CD4-positive, alpha-beta T cell treated with Interleukin-2 at 100 ng/mL for 4 hours (primary cell): Measurements from ENCODE around the gene COL8A1.
"Not testable (repeated sequence)": the region's sequence is repeated elsewhere in the genome, so short reads cannot be mapped to it uniquely, and the experiment has no call there.

ENCODE experiments used
- DNase-seq: peaks from one replicate; pipeline ENCODE4 v3.0.0-alpha.2; 2020; ENCODE audit warnings: low spot score

COL8A1 gene

DNA sequence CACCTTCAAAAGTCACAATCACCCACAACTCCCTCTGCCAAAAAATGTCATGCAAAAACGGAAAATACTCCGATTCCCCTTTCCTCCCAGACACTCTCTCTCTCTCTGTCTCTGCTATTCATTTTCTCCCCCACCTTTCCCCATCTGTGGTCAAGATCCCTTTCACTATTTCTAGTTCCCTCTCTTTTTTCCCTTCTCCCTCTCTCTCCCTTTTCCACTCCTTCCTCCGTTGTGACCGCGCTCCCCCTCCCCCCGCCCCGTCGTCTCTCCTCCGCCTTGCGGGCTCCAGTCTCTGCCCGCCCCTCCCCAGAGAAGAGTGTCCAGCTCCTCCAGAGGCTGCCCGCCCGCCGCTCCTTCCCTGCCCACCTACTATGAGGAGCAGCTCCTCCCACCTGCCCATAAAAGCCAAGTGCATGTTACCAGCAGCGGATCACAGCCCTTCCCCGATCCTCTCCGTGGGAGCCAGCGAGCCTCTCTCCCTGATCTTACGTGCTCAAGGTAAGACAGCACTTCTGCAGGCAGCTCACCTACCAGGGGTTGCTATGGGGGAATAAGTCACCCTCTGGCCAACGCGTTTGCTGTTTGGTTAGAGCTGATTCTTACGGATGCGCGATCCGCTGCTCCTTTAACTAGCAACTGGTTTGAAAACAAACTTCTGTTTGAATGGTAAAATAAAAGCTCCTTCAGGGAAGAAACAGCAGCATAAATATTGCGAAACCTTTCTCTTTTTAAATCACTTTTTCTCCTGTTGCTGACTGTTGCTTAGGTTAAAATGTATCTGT, at the start of gene COL8A1:
Gene COL8A1, plus strand, starts transcription at position 428 of the 782 bp plus-strand sequence. CDS start 152,089 bp downstream, outside the sequence.
- DNase-seq, result no peak

DNA sequence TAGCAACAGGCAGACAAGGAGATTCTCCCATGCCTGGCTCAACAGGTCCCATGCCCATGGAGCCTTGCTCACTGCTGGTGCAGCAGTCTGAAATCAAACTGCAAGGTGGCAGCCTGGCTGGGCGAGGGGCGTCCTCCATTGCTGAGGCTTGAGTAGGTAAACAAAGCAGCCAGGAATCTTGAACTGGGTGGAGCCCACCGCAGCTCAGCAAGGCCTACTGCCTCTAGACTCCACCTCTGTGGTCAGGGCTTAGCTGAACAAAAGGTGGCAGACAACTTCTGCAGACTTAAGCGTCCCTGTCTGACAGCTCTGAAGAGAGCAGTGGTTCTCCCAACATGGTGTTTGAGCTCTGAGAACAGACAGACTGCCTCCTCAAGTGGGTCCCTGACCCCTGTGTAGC, 49.2 kb upstream of the COL8A1 start:
- not testable (repeated sequence) for DNase-seq

DNA sequence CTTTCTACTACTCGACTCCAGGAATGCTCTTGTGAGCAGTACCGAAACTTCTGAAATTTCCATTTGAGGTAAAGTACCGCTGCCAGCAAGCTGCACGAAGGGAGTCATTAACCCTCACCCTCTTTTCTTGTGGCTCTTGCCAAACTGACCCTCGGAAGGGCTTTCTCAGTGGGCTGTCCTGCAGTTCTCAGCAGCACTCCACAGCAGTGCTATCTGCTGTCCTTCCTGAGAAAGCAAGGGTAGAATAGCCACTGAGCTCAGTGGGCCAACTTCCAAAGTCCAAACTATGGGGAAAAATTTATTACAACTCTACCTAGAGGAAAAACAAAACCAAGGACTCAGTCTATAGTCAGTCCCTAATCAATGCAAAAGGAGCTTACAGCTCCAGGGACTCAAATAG, 38.5 kb upstream of the COL8A1 start:
- DNase-seq, result no peak

DNA sequence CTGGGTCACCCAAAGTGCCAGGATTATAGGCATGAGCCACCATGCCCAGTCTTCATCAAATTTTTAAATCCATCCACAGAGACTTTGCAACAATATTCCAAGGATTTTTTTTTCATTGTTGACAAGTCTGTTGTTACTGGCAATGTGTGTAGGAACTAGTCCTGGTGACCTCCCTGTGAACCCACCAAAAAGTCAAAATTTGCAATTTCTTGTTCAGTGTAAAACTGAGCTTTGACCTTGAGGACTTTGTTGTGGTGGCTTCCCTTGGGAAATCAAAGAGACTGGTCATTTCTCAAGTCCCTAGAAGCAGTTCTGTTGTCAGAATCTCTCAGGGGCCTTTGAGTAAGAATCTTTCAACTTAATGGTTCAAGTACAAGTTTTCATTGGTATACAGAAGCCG, 36.9 kb upstream of the COL8A1 start:
- DNase-seq, result no peak

DNA sequence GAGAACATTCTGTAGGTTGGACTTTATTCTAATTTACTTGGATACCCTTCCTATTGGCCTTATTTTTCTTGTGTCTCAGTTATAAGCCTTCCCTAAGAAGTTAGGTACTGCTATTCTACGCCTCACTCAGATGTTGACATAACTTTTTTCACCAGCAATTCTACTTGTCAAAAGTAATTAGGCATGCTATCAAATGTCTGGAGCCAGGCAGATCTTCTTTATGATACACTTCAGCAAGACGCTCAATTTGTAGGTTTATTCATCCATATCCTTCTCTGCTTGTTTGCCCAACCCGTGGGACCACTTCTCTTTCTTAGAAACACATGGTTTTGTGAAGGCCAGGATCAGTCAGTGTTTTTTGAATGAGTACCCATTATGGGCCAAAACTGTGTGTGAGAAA, 36.2 kb upstream of the COL8A1 start:
- no peak for DNase-seq

DNA sequence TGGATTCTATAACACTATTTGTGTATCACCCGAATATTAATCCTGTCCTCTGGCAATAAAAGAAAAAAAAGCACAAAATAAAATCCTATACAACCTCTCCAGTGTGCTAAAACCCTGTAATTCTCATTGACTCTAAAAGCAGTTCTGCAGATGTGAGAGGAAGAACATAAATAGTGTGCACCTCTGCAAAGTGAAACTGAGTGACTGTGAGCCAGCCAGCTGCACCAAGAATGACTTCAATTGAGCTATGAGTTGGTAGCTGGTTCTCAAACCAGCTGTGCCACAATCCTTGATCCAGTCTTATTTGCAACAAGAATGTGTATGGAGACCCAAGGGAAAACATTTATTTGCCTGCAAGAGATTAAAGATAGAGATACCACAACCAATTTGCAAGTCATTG, 31.2 kb upstream of the COL8A1 start:
- DNase-seq, result no peak

DNA sequence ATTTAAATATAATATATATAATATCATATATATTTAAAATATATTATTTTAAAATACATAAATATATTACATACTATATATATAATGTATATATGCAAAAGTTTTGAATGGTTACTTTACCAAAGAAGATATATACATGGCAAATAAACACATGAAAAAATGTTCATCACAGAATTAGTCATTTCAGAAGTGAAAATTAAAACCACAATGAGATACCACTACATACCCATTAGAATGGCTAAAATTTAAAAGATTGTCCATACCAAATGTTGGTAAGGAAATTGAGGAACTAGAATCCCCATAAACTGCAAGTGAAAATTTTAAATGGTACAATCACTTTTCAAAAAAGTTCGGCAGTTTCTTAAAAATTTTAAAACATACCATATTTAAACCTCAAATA, 23.6 kb upstream of the COL8A1 start:
- no peak for DNase-seq

DNA sequence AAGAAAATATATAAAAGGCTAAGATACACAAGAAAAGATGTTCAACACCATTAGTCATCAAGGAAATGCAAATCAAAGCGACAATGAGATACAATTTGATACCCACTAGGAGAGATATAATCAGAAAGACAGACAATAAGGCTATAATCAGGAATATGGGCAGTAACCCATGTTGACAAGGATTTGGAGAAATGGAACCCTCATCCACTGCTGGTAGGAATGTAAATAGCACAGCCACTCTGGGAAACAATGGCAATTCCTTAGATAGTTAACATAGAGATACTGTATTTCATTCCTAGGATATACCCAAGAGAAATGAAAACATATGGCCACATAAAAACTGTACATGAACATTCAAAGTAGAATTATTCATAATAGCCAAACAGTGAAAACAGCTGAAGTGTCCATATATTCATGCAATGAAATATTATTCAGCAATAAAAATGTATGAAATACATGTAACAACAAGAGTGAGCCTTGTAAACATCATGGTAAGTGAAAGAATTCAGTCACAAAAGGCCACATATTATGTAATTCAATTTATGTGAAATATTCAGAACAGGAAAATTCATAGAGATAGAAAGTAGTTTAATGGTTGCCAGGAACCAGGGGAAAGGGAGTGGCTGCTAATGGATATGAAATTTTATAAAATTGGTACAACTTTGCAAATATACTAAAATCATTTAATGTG, 18.2 kb upstream of the COL8A1 start:
- no peak for DNase-seq

DNA sequence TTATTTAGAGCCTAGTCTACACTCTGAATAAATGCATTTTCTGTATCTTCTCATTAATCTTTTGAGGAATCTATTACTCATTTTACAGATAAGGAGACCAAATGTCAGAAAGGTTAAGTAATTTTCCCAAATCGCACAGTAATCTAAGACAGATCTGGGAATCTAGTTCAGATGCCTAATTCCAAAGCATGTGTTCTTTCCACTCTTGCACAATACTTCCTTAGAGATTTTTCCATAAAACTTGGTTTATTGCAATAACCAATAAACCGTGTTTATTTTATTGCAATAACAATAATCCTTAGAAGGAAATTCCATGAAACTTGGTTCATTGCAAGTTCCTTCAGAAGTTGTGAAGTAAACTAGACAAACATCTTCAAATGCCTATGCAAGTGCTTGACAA, 17.4 kb upstream of the COL8A1 start:
- no peak for DNase-seq

DNA sequence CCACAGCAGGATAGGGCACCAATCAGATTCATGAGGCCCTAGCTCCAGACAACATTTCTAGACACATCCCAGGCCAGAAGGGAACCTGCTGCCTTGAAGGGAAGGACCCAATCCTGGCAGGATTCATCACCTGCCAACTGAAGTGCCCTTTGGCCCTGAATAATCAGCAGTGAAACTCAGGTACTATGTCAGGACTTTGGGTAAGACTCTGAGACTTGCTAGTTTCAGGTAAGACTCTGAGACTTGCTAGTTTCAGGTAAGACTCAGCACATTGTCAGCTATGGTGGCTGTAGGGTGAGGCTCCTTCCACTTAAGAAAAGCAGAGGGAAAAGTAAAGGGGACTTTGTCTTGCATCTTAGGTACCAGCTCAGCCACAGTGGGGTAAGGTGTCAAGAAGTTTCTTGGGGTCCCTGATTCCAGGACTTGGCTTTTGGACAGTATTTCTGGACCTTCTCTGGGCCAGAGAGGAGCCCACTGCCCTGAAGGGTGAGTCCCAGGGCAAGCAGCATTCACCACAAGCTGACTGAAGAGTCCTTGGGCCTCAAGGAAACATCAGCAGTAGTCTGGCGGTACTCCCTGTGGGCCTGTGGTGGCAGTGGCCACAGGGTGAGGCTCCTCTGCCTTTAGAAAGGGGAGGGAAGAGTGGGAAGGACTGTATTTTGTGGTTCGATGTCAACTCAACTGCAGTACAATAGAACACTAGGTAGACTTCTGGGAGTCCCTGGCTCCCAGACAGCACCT, 13.7 kb upstream of the COL8A1 start:
- no peak for DNase-seq

DNA sequence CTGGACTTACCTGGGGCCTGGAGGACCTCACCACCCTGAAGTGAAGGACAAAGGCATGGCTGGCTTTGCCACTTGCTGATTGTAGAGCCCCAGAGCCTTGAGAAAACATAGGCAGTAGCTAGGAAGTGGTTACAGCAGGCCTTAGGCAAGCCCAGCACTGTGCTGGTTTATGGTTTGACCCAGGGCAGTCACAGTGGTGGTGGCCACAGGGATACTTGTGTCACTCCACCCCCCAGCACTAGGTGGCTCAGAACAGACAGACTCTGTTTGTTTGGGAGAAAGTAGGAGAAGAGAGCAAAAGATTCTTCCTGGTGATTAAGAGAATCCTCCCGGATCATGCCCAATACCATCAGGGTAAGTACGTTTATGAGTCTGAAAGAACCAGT, 13.2 kb upstream of the COL8A1 start:
- no peak for DNase-seq

DNA sequence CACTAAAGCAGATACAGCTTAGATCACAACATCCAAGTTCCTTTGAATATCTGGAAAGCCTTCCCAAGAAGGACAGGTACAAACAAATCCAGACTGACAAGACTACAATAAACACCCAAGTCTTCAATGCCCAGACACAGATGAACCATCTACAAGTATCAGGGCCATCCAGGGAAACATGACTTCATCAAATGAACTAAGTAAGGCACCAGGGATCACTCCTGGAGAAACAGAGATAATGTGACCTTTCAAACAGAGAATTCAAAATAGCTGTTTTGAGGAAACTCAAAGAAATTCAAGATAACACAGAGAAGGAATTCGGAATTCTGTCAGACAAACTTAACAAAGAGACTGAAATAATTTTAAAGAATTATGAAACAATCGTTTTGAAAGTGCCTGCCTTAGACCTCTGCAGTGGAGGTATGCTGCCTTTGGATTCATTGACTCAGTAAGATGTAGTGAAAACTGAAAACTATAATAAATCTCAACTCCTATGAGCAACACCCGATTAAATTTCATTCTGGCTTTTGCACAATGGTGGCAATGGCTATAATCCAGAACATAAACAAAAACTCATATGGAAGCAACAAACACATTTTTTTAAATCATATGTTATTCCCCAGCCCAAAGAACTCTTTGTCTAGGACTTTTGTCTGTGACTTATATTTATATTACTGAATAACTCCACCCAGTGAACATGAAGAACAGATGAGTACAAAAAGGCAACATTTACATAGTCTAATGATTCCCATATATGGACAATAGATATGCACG, 12.6 kb upstream of the COL8A1 start:
- DNase-seq, result no peak

DNA sequence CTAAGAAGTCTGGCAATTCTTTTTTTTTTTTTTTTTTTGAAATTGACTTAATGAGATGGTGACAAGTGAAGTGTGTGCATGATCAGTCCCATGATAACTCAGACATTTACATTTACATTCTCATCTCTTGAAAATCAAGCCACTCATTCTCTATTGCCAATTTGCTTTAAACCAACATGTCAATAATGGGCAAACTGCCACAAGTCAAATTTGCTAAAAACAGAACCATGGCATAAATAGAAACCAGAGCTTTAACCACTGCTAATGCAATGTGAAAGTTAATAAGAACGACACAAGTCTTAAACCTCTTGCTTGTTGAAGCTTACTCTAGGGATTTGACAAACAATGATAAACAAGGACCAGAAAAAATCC, 12.0 kb upstream of the COL8A1 start:
- DNase-seq, result no peak

DNA sequence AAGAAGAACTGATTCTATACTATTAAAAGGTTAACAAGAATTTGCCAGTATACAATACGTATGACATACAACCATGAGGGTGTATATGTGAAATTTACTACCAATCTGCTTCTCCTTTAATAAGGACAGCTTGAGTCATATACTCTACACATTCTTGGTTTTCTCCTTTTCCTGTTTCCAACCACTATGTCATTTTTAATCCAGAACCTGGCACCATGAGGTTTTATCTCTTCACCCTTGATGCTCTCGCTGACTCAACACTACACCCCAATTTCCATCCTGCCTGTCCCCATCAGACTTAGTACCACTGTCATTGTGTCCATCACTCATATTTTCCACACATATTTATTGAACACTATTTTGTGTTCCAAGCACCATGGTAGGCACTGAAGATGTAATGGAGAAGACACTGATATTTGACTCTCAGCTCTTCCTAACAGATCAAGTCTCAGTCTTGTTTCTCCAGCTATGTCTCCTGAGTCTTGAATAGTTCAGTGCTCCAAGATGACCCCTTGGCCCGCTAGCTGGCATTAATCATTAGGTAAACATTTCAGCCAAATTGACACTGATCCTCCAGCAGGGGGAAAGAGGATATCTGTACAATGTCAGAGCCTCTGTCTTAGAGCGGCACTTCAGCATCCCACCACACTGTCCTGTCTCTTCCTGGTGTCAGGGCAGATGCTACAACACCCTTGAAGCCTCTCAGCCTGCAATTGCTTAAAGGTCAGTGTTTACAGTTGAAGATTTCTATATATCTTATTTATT, 11.2 kb upstream of the COL8A1 start:
- no peak for DNase-seq

DNA sequence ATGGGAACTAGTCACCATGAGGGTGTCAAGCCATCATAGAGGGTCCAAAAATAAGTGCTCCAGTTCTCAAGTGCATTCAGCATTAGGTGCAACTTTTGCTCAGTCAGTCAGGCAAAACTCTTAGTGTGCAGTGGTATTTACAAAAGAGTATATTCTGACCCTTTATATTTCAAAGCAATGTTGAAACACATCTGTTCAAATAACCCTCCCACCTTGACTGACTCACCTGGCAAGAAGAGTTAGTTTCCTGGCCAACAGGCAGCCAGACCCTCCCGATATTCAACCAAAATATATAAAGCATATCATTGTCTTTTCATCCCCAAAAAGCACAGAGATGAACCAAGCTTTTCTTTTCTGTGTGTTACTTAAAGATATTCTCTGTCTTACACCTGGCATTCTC, 7.6 kb upstream of the COL8A1 start:
- DNase-seq, result no peak

DNA sequence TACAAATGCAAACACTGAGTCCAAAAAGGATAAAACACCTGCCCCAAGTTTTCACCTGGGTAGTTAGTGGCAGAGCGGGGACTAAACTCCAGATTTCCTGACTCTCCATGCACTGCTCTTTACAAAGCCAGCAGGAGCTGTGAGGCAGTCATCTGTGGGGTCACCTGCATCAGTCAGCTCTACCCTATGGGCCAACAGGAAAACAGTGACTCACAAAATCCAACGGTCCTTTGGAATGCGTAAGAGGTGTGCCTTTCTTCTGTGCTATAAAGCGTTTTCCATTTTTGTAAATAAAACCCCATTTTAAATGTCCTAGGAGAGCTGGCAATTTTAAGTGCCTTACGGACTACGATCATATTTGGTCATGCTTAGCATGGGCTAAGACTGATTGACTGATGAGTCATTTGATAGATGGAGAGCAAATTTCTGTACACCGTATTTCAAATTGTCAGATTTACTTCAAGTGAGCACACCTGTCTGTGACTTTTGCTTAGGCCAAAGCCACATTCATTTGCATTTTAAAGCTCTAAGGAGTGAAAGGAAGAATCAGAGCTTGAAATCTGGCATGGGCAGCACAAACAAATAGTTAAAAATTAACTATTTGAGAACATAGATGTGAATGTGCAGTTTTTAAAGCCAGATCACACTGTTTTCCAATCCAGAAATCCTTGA, 4.4 kb upstream of the COL8A1 start:
- no peak for DNase-seq

DNA sequence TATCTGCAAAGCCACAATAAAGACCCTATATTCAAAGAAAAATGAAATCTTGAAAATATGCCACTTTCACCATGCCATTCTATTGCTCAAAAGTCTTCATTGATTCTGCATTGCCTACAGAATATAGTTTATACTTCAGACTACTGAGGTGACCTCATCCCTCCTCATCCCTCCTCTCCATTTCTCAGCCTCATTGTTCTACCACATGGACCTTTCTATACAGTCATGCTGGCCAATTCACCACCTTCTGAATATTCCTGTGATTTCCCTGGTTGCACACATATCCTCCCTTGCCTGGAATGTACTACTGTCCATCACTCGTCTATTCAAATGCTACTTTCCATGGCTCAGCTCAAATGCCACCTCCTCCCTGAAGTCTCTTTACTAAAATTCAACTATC, 3.5 kb upstream of the COL8A1 start:
- no peak for DNase-seq

DNA sequence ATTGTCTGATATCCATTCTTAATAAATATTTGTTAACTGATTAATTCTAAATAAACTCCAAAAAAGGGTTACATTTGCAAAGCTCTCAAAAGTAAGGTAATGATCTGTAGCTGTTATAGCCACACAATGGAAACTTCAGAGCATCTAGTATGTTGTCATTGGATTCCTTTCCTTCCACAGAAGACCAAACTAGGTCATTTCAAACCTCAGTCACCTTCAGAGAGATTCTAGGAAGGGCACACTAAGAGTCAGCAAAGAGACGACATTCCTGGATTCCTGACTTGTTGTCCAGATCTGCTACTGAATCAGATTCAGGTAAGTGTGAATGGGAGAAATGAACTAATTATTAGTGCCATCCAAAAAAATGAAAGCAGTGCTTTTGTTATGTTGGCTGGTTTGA, 3.0 kb upstream of the COL8A1 start:
- no peak for DNase-seq

DNA sequence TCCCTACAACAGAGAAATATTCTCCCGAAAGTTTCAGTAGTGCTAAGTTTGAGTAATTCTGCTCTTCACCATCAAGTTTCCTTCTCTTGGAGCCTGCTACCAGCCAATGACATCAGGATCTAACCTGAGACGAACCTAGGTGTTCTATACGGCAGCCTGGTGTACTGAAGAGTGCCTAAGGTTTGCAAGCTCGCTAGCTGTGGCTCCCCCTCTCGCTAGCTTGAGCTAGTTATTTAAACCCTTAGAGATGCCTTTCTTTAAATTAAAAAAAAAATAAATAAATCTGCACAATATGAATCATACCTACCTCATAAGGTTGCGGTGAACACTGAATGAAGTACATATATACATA, 1.4 kb upstream of the COL8A1 start:
- no peak for DNase-seq

DNA sequence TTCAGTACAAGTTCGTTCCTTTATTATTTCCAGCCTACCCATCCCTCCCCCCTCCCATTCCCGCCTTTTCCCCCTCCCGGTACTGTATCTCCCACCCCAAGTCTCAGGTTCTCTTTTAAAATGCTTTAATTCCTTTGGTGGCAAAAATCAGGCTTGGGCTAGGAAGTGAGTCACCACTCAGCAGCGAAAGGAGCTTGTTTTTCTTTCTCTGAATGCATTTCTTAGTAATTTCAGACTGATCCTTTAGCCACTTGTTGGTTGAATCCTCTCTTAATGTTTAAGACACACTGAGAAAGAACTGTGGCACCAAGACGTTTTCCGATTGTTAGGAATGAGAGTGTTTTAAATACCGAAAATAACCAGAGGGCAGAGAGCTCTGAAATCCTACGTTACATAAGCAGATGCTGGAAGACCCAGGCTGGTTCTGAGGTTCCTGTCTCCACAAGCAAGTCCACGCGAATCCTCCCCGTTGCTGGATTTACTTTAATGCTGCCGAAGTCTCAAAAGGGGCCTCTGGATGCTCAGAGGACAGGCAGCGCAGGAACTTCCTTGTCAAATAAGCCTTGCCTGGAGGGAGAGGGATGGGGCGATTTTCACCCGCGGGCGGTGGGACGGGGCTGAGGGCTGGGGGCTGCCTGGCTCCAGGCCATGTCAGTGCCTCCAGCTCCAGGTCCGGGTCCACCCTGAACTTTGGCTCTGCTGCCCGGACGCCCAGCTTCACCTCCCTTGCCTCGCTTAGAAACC, 854 bp upstream of the COL8A1 start:
- no peak for DNase-seq
